OCI-M2 (cell line): ENCODE results near the gene NFAM1.

Experiments
- DNase-seq: peaks from one replicate; lab custom pipeline; 2025; ENCODE audit not compliant: unreplicated experiment; lab: John Stamatoyannopoulos, UW

Gene NFAM1

GRCh38 chr22:42361523-42361922 is 70.7 kb downstream of the NFAM1 start:
- no peak for DNase-seq

DNA sequence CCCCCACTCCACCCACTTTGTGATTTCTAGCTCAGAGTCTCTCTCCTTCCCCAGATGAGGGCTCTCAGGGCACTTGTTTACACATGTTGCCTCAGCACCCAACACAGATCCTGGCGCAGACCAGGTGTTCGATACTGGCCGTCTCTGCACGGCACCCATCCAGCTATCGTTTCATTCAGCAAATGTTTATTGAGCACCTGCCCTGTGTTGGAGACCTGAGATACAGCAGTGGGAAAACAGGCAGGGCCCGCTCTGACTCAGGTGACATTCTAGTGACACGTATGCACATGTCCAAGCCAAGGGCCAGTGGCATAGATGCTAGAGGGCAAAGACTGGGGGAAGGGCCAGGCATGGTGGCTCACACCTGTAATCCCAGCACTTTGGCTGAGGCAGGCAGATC is 71.9 kb downstream of the NFAM1 start:
- DNase-seq: no peak

GRCh38 chr22:42358643-42359558 is 73.3 kb downstream of the NFAM1 start:
- DNase-seq: no peak

GRCh38 chr22:42357634-42358296 is 74.4 kb downstream of the NFAM1 start:
- DNase-seq: no peak

- no peak for DNase-seq
These were observed 75.0 kb downstream of the NFAM1 start for GRCh38 chr22:42357221-42357620.

DNA sequence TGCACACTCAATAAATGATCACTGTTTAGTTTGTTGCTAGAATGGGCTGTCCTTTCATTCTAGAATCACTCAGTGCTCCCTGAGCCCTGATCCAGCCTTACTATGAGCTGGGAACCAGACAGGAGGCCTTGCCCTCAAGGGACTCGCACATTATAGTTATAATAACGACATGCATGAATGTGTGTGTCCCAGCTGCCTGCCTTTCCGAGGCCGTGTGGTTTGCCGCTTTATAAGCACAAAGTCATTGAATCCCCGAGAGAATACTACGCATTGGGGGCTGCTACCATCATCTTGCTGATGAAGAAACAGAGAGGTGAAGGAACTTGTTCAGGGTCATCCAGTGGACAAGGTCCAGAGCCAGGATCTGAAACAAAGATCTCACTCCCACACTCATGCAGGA is 75.7 kb downstream of the NFAM1 start:
- no peak for DNase-seq

DNA sequence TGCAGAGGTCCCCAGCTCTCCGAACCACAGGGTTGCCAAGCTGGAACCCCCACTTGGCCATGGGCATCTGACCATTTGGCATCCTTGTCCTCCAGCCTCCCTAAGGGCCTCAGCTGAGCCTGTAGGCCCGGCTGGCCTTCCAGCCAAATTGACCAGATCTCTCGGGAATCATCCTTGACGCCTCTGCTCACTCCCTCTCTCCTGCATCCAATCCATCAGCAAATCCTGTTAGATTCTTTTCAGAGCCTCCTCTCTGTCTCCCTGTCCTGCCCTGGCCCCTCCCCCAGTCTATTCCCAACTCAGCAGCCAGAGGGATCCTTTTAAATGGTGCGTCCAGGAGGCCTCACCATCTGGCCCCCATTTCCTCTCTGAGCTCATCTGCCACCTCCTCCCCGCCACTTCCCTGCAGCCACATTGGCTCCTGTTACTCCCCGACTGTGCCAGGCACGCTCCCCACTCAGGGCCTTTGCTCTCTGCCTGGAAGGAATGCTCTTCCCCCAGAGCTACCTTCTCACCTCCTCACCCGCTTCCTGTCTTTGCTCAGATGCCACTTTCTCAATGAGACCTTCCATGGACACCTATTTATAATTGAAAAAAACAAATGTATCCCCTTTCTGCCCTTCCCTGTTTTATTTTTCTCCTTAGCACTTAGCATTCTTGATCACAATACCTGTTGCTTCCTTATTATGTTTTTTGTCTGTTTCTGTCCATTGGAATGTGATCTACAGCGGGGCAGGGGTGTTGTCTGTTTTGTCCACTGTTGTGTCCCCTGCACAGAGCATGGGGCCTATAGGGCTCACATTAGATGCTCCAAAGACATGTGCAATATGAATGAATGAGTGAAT is 78.1 kb downstream of the NFAM1 start:
- DNase-seq: no peak

DNA sequence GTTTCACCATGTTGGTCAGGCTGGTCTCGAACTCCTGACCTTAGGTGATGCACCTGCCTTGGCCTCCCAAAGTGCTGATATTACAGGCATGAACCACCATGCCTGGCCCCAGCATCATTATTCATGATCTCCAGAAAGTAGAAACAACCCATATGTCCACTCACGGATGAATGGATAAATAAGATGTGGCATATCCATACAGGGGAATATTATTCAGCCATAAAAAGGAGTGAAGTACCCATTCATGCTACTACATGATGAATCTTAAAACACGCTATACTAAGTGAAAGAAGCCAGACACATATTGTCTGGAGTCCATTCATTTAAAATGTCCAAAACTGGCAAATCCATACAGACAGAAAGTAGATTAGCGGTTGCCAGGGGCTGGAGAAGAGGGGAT is 81.8 kb downstream of the NFAM1 start:
- DNase-seq: no peak

DNA sequence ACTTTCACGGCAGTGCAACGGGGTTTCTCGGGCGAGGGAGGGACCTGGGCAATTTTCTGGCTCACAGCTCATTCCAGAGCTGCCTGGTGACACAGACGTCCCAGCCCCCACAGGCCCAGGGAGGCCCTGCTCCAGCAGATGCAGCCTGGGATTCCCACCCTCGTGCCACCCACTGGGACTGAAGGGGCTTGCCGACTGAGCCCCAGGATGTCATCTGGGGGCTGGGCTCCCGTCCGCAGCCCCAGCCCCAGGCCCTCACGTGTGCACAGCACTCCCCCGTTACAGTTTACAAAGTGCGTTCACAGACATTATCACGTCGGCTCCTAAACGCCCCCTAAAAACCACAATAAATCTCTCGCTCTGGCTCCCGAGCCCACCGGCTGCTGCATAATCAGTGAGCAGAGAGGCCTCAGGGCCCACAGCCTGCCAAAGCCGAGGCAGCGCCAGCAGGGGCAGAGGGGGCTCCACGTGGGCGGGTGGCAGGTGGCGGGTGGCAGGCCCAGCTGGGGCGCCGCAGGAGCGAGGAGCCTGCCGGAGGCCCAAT is 84.8 kb downstream of the NFAM1 start:
- no peak for DNase-seq

- no peak for DNase-seq
These were observed 85.5 kb downstream of the NFAM1 start for GRCh38 chr22:42346722-42347121.

DNA sequence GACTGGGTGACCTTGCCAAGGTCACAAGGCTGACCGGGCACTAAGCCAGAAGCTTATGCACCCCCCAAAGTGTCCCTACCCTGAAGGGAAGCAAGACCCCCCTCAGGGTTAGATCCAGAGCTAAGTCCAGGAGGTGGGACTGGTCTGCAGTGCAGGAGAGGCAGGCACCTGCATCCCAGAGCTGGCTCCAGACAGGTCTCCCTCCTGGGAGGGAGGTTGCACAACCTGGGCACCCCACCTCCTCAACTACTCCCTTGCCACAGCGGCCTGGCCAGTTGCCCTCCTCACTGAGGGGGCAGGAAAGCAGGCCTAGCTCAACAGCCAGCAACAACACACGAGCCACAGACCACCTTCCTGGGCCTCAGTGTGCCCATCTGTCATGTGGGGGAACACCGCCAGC is 86.7 kb downstream of the NFAM1 start:
- DNase-seq: no peak

DNA sequence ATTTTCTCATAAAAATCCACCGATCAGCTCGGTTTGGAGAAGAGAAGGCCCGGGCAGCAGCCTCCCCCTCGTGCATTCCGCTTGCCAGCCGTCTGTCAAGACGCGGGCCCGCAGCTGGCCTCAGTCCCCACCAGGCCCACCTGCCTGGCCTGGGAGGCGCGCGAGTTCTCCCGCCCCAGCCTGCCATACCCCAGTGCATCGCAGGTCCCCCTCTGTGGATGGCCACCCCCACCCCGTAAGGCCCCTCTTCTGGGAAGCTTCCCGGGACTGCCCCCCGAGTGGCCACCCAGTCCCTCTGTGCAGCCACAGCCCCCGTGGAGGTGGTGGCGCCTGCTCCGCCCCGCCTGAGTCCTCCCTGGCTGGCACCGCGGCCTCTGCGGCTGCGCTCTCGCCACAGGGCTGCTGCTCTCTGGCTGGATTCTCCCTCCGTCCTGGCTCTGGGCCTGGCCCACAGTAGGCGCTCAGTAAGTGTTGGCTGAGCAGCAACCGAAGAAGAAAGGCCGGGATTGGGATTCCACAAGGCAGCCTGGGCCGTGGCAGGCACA is 87.8 kb downstream of the NFAM1 start:
- no peak for DNase-seq

DNA sequence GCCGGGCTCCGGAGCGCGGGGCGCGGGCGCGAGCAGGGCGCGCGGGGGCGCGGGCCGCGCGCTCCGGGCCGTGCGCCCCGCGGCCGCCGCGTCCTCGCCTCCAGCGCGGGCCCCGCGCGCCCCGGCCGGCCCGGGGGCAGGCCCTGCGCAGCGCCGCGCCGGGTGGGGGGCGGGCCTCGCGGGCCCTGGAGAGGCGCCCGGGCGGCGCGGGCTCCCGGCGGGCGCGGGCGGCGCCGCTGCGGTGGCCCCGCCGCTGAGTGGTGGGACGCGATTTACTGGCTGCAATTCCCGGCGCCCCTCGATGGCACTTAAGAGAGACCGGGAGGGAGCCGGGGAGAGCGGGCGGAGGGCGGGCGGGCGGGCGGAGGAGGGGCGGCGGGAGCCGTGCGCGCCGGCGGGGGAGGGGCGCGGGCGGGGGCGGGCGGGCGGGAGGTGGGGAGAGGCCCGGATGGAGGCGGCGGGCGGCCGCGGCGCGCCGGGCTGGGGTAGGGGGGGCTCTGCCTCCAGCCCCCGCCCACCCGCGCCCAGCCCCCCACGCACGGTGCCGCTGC is 88.6 kb downstream of the NFAM1 start:
- no peak for DNase-seq

GRCh38 chr22:42343121-42343454 is 89.1 kb downstream of the NFAM1 start:
- no peak for DNase-seq

DNA sequence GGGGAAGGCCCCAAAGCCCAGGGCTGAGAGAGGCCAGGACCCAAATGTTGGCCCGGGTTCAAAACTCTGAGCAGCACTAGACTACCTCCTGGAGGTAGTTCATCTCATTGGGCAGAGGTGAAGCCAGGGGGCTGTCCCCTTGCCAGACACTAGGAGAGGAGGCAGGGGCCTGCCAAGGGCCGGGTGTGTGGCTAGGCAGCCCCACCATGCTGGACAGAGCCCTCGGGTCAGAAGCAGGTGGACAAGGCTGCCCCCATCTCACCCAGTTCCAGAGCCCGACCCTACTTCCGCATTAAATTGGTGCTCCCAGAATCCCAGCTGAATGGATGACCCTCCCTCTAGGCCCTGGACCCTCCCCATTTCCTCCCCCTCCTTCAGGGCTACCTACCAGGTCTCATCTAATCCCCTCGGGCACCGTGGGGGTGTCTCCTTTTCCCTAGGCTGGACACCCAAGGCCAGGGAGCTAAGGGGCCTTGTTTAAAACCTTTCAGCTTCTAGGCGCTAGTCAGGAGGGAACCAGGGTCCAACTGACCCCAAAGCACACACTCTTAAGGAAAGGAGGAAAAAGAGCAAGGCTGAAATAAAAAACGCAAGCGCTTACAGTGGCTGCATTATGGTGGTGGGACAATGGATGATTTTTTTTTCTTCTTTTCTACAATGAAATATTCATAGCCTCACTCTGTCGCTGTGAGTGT is 89.6 kb downstream of the NFAM1 start:
- no peak for DNase-seq

GRCh38 chr22:42341779-42342178 is 90.4 kb downstream of the NFAM1 start:
- no peak for DNase-seq

- no peak for DNase-seq
These were observed 91.3 kb downstream of the NFAM1 start for GRCh38 chr22:42340829-42341383.

DNA sequence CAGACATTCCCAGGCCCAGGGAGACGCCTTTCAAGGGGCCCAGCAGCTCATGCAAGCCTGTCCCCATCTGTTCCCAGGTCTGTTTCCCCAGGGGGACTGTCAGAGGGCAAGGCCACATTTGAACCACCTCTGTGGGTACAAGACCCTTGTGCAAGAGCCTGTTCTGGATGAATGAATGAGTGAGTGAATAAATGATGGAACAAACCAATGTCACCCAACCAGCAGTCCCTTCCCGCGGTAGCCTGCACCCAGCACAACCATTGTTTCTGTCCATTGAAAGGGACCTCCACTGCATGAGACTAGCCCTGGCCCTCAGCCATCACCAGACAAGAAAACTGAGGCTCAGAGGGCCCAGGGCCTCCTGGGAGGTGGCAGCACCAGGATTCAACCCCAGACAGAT is 92.1 kb downstream of the NFAM1 start:
- DNase-seq: no peak

GRCh38 chr22:42338479-42338878 is 93.7 kb downstream of the NFAM1 start:
- no peak for DNase-seq

DNA sequence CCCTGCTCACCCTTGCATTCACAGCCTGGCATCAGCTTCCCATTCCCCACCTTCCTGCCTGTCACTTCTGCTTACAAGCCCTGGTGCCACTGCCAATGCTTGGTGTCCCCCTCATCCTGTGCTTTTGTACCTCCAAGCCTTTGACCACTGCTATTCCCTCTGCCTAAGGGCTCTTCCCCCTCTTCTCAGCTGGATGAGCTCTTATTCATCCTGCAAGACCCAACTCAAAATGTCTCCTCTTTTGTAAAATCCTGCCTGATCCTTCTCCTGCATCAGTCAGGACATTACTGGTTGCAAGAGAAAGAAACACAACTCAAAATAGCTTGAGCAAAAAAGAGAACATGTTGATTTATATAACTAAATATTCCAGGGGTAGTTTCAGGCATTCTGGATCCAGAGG is 94.8 kb downstream of the NFAM1 start:
- DNase-seq: no peak
